Measurements from ENCODE around the gene CENPO. TPM values are rescaled to one million over a fixed set of nuclear protein-coding genes. Genes with fewer than 3 reads are reported as not detected.

The CENPO gene
- total RNA-seq, 2 experiments from 2014 or later, result 40.7 to 41.9 TPM

- H3K27me3 Mint-ChIP-seq, result no peaks in the 10 kb centered on the region
Observed at GRCh38 chr2:24832073-24832461, 38.8 kb downstream of the CENPO start.

DNA sequence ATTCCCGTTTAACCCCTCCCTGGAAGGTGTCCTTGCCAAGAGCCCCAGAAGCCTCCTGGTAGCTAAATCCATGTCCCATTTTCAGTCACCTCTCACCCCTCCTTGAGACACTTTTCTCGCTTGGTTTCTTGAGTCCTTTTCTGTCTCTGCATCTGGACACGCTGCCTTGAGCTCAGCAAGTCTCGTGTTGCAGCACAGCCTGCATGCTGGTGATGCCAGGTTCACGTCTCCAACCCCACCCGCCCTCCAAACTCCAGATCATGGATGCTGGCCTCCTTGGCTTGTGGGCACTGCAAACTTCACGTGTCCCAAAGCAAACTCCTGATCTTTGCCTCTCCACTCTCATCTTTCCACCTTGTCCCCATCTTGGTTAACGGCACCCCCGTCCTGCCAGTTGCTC lies 39.3 kb downstream of the CENPO start:
- H3K9me3 Mint-ChIP-seq, result no peaks in the 10 kb centered on the region
- peaks cover 2% of the 10 kb centered on the region for H3K4me1 Mint-ChIP-seq (ENCODE audit: low read depth)
- H3K27ac Mint-ChIP-seq, result no peak overlapping the region
- ATAC-seq (no peak), DNase-seq (no peak)
- peaks cover 20% of the 10 kb centered on the region for H3K36me3 Mint-ChIP-seq (ENCODE audit: low read depth)
- POLR2A ChIA-PET, result no interaction called here
- CTCF ChIA-PET, result interaction anchor here (1.4 to 5.5 kb wide), 2 partner anchors 19 to 411 kb away, joined by 3 to 63 read pairs; no protein-coding TSS in a partner anchor
- H3K27me3 Mint-ChIP-seq, result no peaks in the 10 kb centered on the region
- no peak for TF ChIP-seq CTCF (IDR thresholded peaks at IDR 0.05)
- intact Hi-C loops (cut with micrococcal nuclease), result no loop called here
- H3K4me3 Mint-ChIP-seq, result no peak overlapping the region

More at GRCh38 chr2:24832073-24832461, 38.8 kb downstream of the CENPO start:
- POLR2A ChIA-PET, result no interaction called here
- H3K9me3 Mint-ChIP-seq, result no peaks in the 10 kb centered on the region
- H3K27ac Mint-ChIP-seq, result no peak overlapping the region
- TF ChIP-seq CTCF (IDR thresholded peaks at IDR 0.05), result no peak
- H3K4me1 Mint-ChIP-seq (ENCODE audit: low read depth), result peaks cover 4% of the 10 kb centered on the region
- ATAC-seq (no peak), DNase-seq (no peak)
- intact Hi-C loops (cut with micrococcal nuclease), result no loop called here
- H3K4me3 Mint-ChIP-seq, result no peak overlapping the region
- CTCF ChIA-PET, result interaction anchor here (1.4 to 5.5 kb wide), 2 partner anchors 19 to 411 kb away, joined by 3 to 63 read pairs; no protein-coding TSS in a partner anchor
- H3K36me3 Mint-ChIP-seq (ENCODE audit: low read depth), result peaks cover 16% of the 10 kb centered on the region

GRCh38 chr2:24832931-24833701 lies 39.9 kb downstream of the CENPO start:
- H3K27ac Mint-ChIP-seq, result no peak overlapping the region
- no peaks in the 10 kb centered on the region for H3K4me1 Mint-ChIP-seq (ENCODE audit: low read depth)
- intact Hi-C loops (cut with micrococcal nuclease), result no loop called here
- TF ChIP-seq CTCF (IDR thresholded peaks at IDR 0.05), result no peak
- no peak for DNase-seq
- POLR2A ChIA-PET, result no interaction called here
- no peaks in the 10 kb centered on the region for H3K9me3 Mint-ChIP-seq
- ATAC-seq, result no peak
- peaks cover 18% of the 10 kb centered on the region for H3K36me3 Mint-ChIP-seq (ENCODE audit: low read depth)
- H3K27me3 Mint-ChIP-seq, result no peaks in the 10 kb centered on the region
- CTCF ChIA-PET, result interaction anchor here (0.9 kb wide), 1 partner anchor 411 kb away, joined by 4 read pairs; no protein-coding TSS in a partner anchor
- H3K4me3 Mint-ChIP-seq, result no peak overlapping the region

GRCh38 chr2:24833821-24834732 lies 40.9 kb downstream of the CENPO start:
- H3K36me3 Mint-ChIP-seq (ENCODE audit: low read depth), result peaks cover 18% of the 10 kb centered on the region
- ChIA-PET POLR2A (no interaction called here), CTCF (interaction anchor here (0.9 kb wide), 1 partner anchor 412 kb away, joined by 4 read pairs; no protein-coding TSS in a partner anchor)
- H3K4me1 Mint-ChIP-seq (ENCODE audit: low read depth), result no peaks in the 10 kb centered on the region
- H3K27ac Mint-ChIP-seq, result no peak overlapping the region
- intact Hi-C loops (cut with micrococcal nuclease), result no loop called here
- no peak overlapping the region for H3K4me3 Mint-ChIP-seq
- H3K27me3 Mint-ChIP-seq, result no peaks in the 10 kb centered on the region
- ATAC-seq (no peak), DNase-seq (no peak)
- TF ChIP-seq CTCF (IDR thresholded peaks at IDR 0.05), result no peak
- no peaks in the 10 kb centered on the region for H3K9me3 Mint-ChIP-seq

Measured in activated CD8-positive, alpha-beta T cell treated with anti-CD3 and anti-CD28 coated beads for 36 hours (primary cell).